Brain microvascular endothelial cell (primary cell): ENCODE measurements around the gene ADAM12.

Experiments
- DNase-seq: peaks from one replicate; pipeline ENCODE4 v3.0.0-alpha.2; 2020
- H3K27ac ChIP-seq: fragments of 250-450 bp; sonication (Bioruptor Pico); 2 replicates; pipeline ENCODE4 v1.5.1; 2020; ENCODE audit warnings: mild to moderate bottlenecking, moderate library complexity
- H3K27me3 ChIP-seq: fragments of 250-450 bp; sonication (Bioruptor Pico); replicated peaks from 2 replicates; pipeline ENCODE4 v1.5.1; 2020; ENCODE audit warnings: mild to moderate bottlenecking
- H3K36me3 ChIP-seq: fragments of 250-450 bp; sonication (Bioruptor Pico); replicated peaks from 2 replicates; pipeline ENCODE4 v1.5.1; 2020; ENCODE audit warnings: mild to moderate bottlenecking
- H3K4me3 ChIP-seq: 2 replicates; pipeline ENCODE4 v1.5.1; 2011; ENCODE audit warnings: low read depth, mild to moderate bottlenecking, control low read depth, low read length, moderate library complexity
- CTCF ChIP-seq: IDR thresholded peaks from 2 replicates; pipeline ENCODE4 v1.5.1; 2011; ENCODE audit warnings: low read depth, mild to moderate bottlenecking, moderate library complexity, low read length, control low read depth, inconsistent platforms; ENCODE audit errors: missing control alignments
- in situ Hi-C: cut with HindIII; loops from 2 replicates; pipeline ENCODE4 v1.10.0; 2017; ENCODE audit warnings: low sequenced_read_pairs, low pct_ligation_motif_present

ADAM12 gene

DNA sequence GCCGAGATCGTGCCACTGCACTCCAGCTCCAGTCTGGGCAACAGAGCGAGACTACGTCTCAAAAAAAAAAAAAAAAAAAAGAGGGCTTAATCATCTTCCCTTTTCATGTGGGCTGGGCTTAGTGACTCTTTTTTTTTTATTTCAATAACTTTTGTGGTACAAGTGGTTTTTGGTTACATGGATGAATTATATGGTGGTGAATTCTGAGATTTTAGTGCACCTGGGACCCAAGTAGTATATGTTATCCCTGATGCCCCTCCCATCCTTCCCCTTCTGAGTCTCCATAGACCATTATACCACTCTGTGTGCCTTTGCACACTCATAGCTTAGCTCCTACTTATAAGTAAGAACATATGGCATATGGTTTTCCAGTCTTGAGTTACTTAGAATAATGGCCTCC, 4.8 kb upstream of the ADAM12 start:
- no peak for TF ChIP-seq CTCF
- no peaks in the 10 kb centered on the region for H3K36me3 ChIP-seq
- no peaks in the 10 kb centered on the region for H3K27me3 ChIP-seq
- H3K4me3 ChIP-seq: no peak overlapping the region
- in situ Hi-C loops: no loop called here
- DNase-seq: no peak
- H3K27ac ChIP-seq: no peak overlapping the region

GRCh38 chr10:126392469-126392868, 4.2 kb upstream of the ADAM12 start:
- H3K4me3 ChIP-seq: no peak overlapping the region
- in situ Hi-C loops: no loop called here
- DNase-seq: no peak
- H3K27me3 ChIP-seq: no peaks in the 10 kb centered on the region
- H3K27ac ChIP-seq: no peak overlapping the region
- no peak for TF ChIP-seq CTCF
- H3K36me3 ChIP-seq: no peaks in the 10 kb centered on the region

DNA sequence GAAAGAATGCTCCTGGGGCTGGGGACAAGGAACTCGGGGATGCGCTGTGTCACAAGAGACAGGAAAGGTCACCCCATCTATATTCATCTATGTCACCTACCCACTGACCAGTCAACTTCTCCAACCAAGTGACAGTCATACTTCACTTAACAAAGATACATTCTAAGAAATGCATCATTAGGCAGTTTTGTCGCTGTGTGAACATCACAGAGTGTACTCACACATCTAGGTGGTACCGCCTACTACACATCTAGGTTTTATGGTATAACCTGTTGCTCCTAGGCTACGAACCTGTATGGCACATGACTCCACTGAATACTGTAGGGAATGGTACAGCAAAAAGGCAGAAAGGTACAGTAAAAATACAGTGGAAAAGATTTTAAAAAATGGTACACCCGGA, 3.8 kb upstream of the ADAM12 start:
- no peaks in the 10 kb centered on the region for H3K36me3 ChIP-seq
- in situ Hi-C loops: no loop called here
- DNase-seq: no peak
- H3K4me3 ChIP-seq: no peak overlapping the region
- no peak for TF ChIP-seq CTCF
- H3K27ac ChIP-seq: no peak overlapping the region
- no peaks in the 10 kb centered on the region for H3K27me3 ChIP-seq

DNA sequence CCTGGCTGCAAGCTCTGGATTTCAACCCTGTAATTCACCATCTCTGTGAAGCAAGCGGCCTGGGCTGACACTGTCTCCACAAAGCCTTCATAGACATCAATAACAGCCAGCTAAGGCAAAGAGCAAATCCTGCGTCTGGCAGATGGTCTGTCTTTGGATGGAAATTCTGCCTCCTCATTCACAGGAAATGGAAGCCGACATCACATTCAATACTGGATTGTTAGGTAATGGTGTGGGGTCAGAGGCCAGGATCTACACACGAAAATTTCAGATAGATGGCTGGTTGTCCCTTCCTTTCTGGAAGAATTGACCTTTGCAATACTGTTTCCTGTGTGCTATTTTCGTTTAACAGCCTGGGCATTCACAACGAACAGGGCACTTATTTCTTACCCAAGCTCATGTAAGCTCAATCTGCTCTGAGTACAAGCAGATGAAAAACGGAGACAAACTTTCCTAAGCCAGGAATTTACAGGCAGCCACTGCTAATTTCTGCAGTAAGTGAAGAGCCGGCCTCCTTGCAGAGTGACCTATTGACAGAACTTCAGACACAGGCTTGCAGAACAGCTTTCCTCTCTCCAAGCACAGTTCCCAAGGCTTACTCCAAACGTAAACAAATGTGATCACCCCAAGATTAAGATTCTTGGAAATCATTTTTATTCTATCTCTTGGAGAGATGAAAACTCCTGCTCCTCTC, 3.1 kb upstream of the ADAM12 start:
- in situ Hi-C loops: no loop called here
- H3K27me3 ChIP-seq: no peaks in the 10 kb centered on the region

DNA sequence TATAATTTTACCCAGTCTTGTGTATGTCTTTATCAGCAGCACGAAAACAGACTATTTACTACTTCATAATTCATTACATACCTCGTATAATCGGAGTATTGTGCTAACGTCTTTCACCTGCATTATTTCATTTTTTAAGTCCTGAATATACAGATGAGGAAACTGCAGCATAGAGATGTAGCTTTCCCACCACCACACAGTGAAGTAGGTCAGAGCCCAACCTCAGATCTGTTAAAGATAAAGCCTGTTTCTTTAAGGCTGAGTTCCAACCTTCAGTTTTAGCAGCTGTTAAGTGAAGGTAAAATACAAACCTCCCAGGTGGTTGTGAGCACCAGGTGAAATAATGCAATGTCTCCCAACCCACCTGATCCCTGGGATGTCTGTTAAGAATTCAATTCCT, 2.0 kb upstream of the ADAM12 start:
- Histone ChIP-seq H3K27ac (no peak overlapping the region), H3K36me3 (no peaks in the 10 kb centered on the region), H3K27me3 (no peaks in the 10 kb centered on the region), H3K4me3 (no peak overlapping the region)
- no peak for TF ChIP-seq CTCF
- no peak for DNase-seq
- in situ Hi-C loops: no loop called here

More for the DNA sequence above, 3.1 kb upstream of the ADAM12 start:
- peak; percentile 33 for DNase-seq
- TF ChIP-seq CTCF: no peak
- Histone ChIP-seq H3K4me3 (no peak overlapping the region), H3K36me3 (no peaks in the 10 kb centered on the region), H3K27ac (peak overlapping the region; percentile 0)
